GM21447 (cell line): Measurements from ENCODE around the gene ZNF496.

Experiments used
- ATAC-seq: cut with Tn5 transposase; IDR thresholded peaks from one replicate; pipeline ENCODE4 v1.9.1; 2021; ENCODE audit not compliant: unreplicated experiment

The ZNF496 gene

GRCh38 chr1:247329097-247329617, 2.5 kb downstream of the ZNF496 start:
- no peak for ATAC-seq

GRCh38 chr1:247328311-247328710, 3.4 kb downstream of the ZNF496 start:
- no peak for ATAC-seq

GRCh38 chr1:247326411-247327130, 5.1 kb downstream of the ZNF496 start:
- no peak for ATAC-seq

GRCh38 chr1:247324923-247325322, 6.7 kb downstream of the ZNF496 start:
- ATAC-seq, result no peak

- no peak for ATAC-seq
These were observed 7.4 kb downstream of the ZNF496 start for GRCh38 chr1:247324204-247324787.

- ATAC-seq, result peak; percentile 49
These were observed 8.6 kb downstream of the ZNF496 start for GRCh38 chr1:247322849-247323586.

- ATAC-seq, result peak; percentile 33
These were observed 9.2 kb downstream of the ZNF496 start for GRCh38 chr1:247322442-247322841.

GRCh38 chr1:247317702-247318101, 14.0 kb downstream of the ZNF496 start:
- ATAC-seq, result no peak

GRCh38 chr1:247316590-247317197, 15.0 kb downstream of the ZNF496 start:
- no peak for ATAC-seq

GRCh38 chr1:247304031-247304430, 27.6 kb downstream of the ZNF496 start:
- ATAC-seq, result no peak

GRCh38 chr1:247303216-247303615, 28.5 kb downstream of the ZNF496 start:
- no peak for ATAC-seq

- no peak for ATAC-seq
These were observed 30.5 kb downstream of the ZNF496 start for GRCh38 chr1:247301176-247301540.

- no peak for ATAC-seq
These were observed 31.0 kb downstream of the ZNF496 start for GRCh38 chr1:247300491-247301175.

GRCh38 chr1:247299723-247300381, 31.8 kb downstream of the ZNF496 start:
- ATAC-seq, result no peak

- no peak for ATAC-seq
These were observed 33.0 kb downstream of the ZNF496 start for GRCh38 chr1:247298701-247299100.

- no peak for ATAC-seq
These were observed 33.6 kb downstream of the ZNF496 start for GRCh38 chr1:247298124-247298481.

GRCh38 chr1:247297263-247298123, 34.2 kb downstream of the ZNF496 start:
- ATAC-seq, result no peak

GRCh38 chr1:247296599-247297180, 35.0 kb downstream of the ZNF496 start:
- ATAC-seq, result no peak

GRCh38 chr1:247295746-247296145, 35.9 kb downstream of the ZNF496 start:
- no peak for ATAC-seq
